Astrocyte (in vitro differentiated cells and primary cell): ENCODE data around the gene HIC1.

Experiments used
- EZH2 ChIP-seq: IDR thresholded peaks from 2 replicates; pipeline ENCODE4 v1.6.1; 2012; ENCODE audit warnings: mild to moderate bottlenecking, low read length, inconsistent platforms; ENCODE audit not compliant: insufficient read depth
- TF ChIP-seq, protein P1 (sequence below): IDR thresholded peaks from 2 replicates; pipeline ENCODE4 v1.5.1; 2011; ENCODE audit warnings: low read depth, mild to moderate bottlenecking, inconsistent platforms, low read length, moderate library complexity; ENCODE audit not compliant: insufficient read depth

DNA sequence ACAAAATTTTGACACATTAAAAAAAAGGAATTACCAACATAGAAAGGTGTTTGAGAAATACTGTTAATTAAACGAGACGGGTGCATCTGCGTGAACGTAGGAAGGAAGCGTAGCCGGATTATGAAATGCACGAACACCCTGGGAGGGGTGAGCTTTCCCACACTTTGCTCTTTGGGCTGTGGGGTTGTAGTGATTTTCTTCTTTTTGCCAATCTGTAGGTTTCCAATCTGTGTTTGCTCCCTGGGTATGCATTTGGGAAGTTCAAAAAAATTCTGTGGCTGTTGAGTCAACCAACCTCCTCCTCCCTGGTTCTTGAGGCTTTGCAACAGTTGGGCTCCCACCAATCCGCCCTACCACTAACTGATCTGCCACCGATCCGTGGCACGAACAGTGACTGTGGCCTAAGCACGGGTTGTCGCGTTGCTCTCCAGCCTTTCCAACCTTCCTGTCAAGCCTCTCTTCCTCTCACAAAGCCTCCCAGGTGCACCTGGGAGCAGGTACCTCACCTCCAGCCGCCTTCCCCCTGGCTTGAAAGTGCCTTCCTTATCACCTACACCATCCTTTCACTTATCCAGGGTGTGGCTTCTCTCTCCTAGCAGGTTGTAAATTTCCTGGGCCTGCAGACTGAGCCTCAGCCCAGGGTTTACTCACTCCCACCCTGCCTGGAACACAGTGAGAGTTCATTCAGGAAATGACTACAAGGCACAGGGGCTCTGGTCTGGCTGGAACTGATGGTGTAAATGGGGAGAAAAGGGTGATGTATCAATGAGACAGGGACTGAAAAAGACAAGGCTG is 46.4 kb upstream of the HIC1 start:
- TF ChIP-seq, protein P1, sequence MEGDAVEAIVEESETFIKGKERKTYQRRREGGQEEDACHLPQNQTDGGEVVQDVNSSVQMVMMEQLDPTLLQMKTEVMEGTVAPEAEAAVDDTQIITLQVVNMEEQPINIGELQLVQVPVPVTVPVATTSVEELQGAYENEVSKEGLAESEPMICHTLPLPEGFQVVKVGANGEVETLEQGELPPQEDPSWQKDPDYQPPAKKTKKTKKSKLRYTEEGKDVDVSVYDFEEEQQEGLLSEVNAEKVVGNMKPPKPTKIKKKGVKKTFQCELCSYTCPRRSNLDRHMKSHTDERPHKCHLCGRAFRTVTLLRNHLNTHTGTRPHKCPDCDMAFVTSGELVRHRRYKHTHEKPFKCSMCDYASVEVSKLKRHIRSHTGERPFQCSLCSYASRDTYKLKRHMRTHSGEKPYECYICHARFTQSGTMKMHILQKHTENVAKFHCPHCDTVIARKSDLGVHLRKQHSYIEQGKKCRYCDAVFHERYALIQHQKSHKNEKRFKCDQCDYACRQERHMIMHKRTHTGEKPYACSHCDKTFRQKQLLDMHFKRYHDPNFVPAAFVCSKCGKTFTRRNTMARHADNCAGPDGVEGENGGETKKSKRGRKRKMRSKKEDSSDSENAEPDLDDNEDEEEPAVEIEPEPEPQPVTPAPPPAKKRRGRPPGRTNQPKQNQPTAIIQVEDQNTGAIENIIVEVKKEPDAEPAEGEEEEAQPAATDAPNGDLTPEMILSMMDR: no peak
- TF ChIP-seq EZH2: no peak
